Body of pancreas (tissue), 4 donors: ENCODE measurements around the gene WDR17. TPM values are rescaled to one million over a fixed set of nuclear protein-coding genes. Genes with fewer than 3 reads are reported as not detected.

Source experiments
- ATAC-seq: fragments of 150-250 bp; one replicate; pipeline ENCODE4 v1.9.1; 2016
- DNase-seq, 4 donors: peaks; one replicate each; pipeline ENCODE4 v3.0.0-alpha.2; 2019
- H3K27ac ChIP-seq, 4 donors: fragments of 200-600 bp; sonication (generic); 1 replicate in 3 of 4; 2 replicates in 1 of 4; pipeline versions ENCODE4 v1.5.1 to v1.6.1; 2016 to 2019; ENCODE audit warnings: mild to moderate bottlenecking in 1 of 4, mixed read lengths in 1 of 4, moderate library complexity in 1 of 4
- H3K27me3 ChIP-seq, 2 donors: fragments of 200-600 bp; sonication (generic); one replicate each; pipeline ENCODE4 v1.6.0; 2016; ENCODE audit warnings: mild to moderate bottlenecking in 1 of 2
- H3K36me3 ChIP-seq, 2 donors: fragments of 200-600 bp; sonication (generic); replicated peaks in 1 of 2; 2 replicates each; pipeline ENCODE4 v1.5.1; 2016; ENCODE audit warnings: low read depth in 2 of 2; ENCODE audit not compliant: insufficient read depth in 1 of 2
- H3K4me1 ChIP-seq: fragments of 200-600 bp; sonication (generic); one replicate; pipeline ENCODE4 v1.6.0; 2016
- H3K4me3 ChIP-seq, 2 donors: fragments of 200-600 bp; sonication (generic); 1 replicate in 1 of 2; 2 replicates in 1 of 2; pipeline ENCODE4 v1.5.1; 2016 to 2019
- H3K9me3 ChIP-seq, 3 donors: fragments of 200-600 bp; sonication (generic); 1 replicate in 2 of 3; 2 replicates in 1 of 3; pipeline ENCODE4 v1.5.1; 2016
- CTCF ChIP-seq, 7 experiments: fragments of 450-650 bp in 4 of 7; fragments of 200-600 bp in 3 of 7; sonication (generic) in 3 of 7; IDR thresholded peaks; one replicate each; pipeline ENCODE4 v1.5.1; 2016 to 2019; ENCODE audit warnings: antibody characterized with exemption in 7 of 7
- POLR2A ChIP-seq, 3 donors: fragments of 450-650 bp; IDR thresholded peaks; one replicate each; pipeline ENCODE4 v1.6.1; 2016; ENCODE audit warnings: antibody characterized with exemption in 3 of 3, mild to moderate bottlenecking in 2 of 3
- WGBS, 2 donors: methylation state at CpG; one replicate each; pipeline ENCODE4 v1.1.5; 2017; 5-methylcytosine and 5-hydroxymethylcytosine counted together
- intact Hi-C: fragments of 100-400 bp; cut with DNase I; formaldehyde crosslinking; loops from one replicate; pipeline ENCODE4 v1.15.1; 2023
- total RNA-seq, 2 donors: library from RNA; depleted of rRNA; stranded (reverse); fragments of >200 nt; gene quantifications; one replicate each; pipeline ENCODE4 v1.1.0, GENCODE V29; 2016

Gene WDR17
- total RNA-seq, 2 donors from 2014 or later: 3.9 to 6.3 TPM

GRCh38 chr4:176031922-176032321 lies 33.7 kb upstream of the WDR17 start:
- no peaks in the 10 kb centered on the region for H3K9me3 ChIP-seq
- no peak for ATAC-seq
- no peak for TF ChIP-seq POLR2A (IDR thresholded peaks at IDR 0.05)
- no peak for TF ChIP-seq CTCF (IDR thresholded peaks at IDR 0.05)
- H3K27ac ChIP-seq: no peak overlapping the region
- 43 to 54% methylated on average over 4 of the region's 4 CpGs for WGBS, 2 donors
- DNase-seq: no peak
- no peaks in the 10 kb centered on the region for H3K4me1 ChIP-seq
- no peaks in the 10 kb centered on the region for H3K36me3 ChIP-seq
- H3K27me3 ChIP-seq: no peaks in the 10 kb centered on the region
- no peak overlapping the region for H3K4me3 ChIP-seq
- intact Hi-C loops: no loop called here

- TF ChIP-seq POLR2A (IDR thresholded peaks at IDR 0.05) (no peak), CTCF (IDR thresholded peaks at IDR 0.05) (no peak)
- Histone ChIP-seq H3K4me1 (no peaks in the 10 kb centered on the region), H3K27ac (no peak overlapping the region), H3K9me3 (no peaks in the 10 kb centered on the region), H3K27me3 (no peaks in the 10 kb centered on the region), H3K36me3 (no peaks in the 10 kb centered on the region), H3K4me3 (no peak overlapping the region)
- intact Hi-C loops: no loop called here
- ATAC-seq (no peak), DNase-seq (no peak)
Measured at GRCh38 chr4:176032454-176032853, 33.2 kb upstream of the WDR17 start.

GRCh38 chr4:176034499-176034898 lies 31.1 kb upstream of the WDR17 start:
- no peak overlapping the region for H3K4me3 ChIP-seq
- no peaks in the 10 kb centered on the region for H3K36me3 ChIP-seq
- DNase-seq: peak in 1 of 4 donors; percentile 17
- intact Hi-C loops: no loop called here
- H3K27me3 ChIP-seq: no peaks in the 10 kb centered on the region
- H3K4me1 ChIP-seq: no peaks in the 10 kb centered on the region
- no peak for ATAC-seq
- TF ChIP-seq POLR2A (IDR thresholded peaks at IDR 0.05) (no peak), CTCF (IDR thresholded peaks at IDR 0.05) (peak in 6 of 7 experiments; percentile 13 to 57 (median 40))
- H3K27ac ChIP-seq: no peak overlapping the region
- WGBS, 2 donors: 6 to 35% methylated on average over 1 of the region's 1 CpG
- no peaks in the 10 kb centered on the region for H3K9me3 ChIP-seq

GRCh38 chr4:176034936-176035335 lies 30.7 kb upstream of the WDR17 start:
- 60% methylated on average over 5 of the region's 5 CpGs for WGBS, 2 donors
- Histone ChIP-seq H3K4me3 (no peak overlapping the region), H3K27me3 (no peaks in the 10 kb centered on the region), H3K4me1 (no peaks in the 10 kb centered on the region), H3K27ac (no peak overlapping the region), H3K36me3 (no peaks in the 10 kb centered on the region), H3K9me3 (no peaks in the 10 kb centered on the region)
- TF ChIP-seq CTCF (IDR thresholded peaks at IDR 0.05): no peak
- no peak for TF ChIP-seq POLR2A (IDR thresholded peaks at IDR 0.05)
- DNase-seq: no peak
- no peak for ATAC-seq
- intact Hi-C loops: no loop called here

- 51 to 60% methylated on average over 3 of the region's 3 CpGs for WGBS, 2 donors
- Histone ChIP-seq H3K27ac (no peak overlapping the region), H3K27me3 (no peaks in the 10 kb centered on the region), H3K4me1 (no peaks in the 10 kb centered on the region), H3K9me3 (no peaks in the 10 kb centered on the region), H3K4me3 (no peak overlapping the region), H3K36me3 (no peaks in the 10 kb centered on the region)
- DNase-seq (no peak), ATAC-seq (no peak)
- intact Hi-C loops: no loop called here
- TF ChIP-seq CTCF (IDR thresholded peaks at IDR 0.05) (no peak), POLR2A (IDR thresholded peaks at IDR 0.05) (no peak)
Measured at GRCh38 chr4:176036585-176037205, 28.9 kb upstream of the WDR17 start.
